GM18951 (cell line): Measurements from ENCODE around the gene UBE2D2.

Experiments used
- POLR2A ChIP-seq: IDR thresholded peaks from 4 replicates; pipeline ENCODE4 v1.6.1; 2011; ENCODE audit warnings: mild to moderate bottlenecking; ENCODE audit not compliant: insufficient read length, insufficient read depth; ENCODE audit errors: extremely low read depth
- in situ Hi-C: fragments of 300-500 bp; cut with MboI; formaldehyde crosslinking; loops from one replicate; pipeline ENCODE4 v1.12.0; 2022; ENCODE audit warnings: low sequenced_read_pairs, mixed read lengths, inconsistent platforms; ENCODE audit not compliant: unreplicated experiment

The UBE2D2 gene

DNA sequence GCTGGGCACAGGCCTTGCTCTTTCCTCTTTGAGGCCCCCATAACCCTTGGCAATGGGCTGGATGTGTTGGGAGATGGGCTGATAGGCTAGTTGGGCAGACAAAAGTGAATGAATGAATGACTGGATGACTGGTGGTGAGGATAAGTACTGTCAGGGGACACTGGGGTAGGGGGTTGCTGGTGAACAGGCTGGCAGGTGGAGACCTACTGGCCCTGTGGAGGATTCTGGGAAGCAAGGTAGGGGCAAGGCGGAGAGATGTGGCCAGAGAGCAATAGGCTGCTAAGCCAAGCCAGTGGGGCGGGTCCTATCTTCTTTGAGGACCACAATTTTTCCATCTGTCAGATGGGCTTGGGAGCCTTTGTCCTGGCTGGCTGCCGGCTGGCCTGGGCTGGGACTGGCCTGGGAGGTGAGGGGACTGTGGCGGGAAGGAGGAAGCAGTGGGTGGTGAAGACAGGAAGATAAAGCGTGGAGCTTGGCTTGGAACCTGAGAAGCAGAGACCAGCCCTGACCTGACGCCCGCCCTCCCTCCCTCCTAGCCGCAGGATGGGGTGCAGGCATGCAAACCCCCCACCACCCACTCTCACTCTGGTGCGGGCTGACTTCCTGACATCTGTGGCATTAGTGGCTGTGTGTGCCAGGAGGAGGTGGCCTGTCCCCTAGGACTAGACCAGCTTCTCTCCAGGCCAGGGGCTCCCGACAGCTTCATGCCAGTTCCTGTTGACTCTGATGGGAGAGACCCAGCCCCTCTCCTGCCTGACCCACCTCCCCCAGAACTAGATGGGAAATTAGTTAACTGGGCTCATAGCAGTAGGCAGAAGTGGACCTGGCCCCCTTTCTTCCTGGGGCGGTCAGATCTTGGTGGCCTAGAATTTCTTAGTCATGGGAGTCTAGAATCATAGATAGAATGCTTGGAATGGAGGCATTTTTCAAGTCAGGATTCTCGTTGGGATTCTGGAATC, 96.5 kb downstream of the UBE2D2 start:
- peak; percentile 38 for TF ChIP-seq POLR2A
- in situ Hi-C loops = no loop called here

DNA sequence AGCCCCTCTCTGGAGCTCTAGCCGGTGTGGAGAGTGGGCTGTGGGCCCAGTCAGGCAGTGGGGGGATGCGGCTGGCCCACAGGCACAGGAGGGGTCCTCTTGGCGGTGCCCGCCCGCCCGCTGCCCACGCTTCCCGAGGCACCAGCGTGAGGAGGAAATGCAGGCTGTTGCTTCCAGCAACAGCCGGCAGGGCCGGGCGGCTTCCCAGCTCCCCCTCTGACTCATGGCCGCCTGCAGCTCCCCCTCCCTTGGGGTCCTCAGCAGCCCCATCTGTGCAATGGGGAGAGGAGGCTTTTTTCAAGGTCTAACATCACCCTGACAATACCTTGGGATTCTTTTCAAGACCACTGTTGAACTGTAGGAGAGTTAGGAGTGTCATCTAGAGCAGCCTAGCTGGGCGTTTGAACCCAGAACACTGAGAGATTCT, 97.4 kb downstream of the UBE2D2 start:
- in situ Hi-C loops = no loop called here
- TF ChIP-seq POLR2A = no peak

DNA sequence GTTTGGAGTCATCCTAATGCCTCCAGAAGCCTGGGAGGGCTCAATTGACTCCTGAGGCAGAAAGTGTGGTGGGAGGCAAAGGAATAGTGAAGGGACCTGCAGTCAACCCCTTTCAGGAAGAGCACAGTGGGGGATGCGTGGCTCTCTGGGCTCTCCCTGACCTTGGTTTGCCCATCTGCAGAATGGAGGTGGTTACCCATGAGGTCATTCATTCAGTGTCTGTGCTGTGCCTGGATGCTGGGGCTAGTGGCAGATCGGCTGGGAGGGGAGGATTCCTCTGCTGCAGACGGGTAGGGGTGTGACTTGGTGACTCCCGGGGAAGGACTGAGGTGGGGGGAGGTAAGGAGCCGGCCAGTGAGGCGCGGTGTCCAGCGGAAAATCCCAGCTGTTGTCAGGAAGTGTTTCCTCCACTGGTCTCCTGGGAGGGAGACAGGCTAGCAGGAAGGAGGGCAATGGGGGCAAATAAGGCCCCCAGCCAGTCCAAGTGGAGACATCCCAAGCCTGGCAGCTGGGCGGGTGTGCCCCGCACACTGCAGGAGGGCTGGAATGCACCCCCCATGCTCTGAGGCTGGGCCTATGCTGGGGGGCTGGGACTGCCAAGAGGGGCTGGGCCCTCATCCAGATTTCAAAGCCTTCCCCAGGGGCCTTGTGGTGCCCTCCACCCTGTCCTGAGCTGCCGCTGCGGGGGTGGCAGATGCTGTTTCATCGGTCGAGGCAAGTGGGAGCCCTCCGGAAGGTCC, 98.0 kb downstream of the UBE2D2 start:
- TF ChIP-seq POLR2A = no peak
- in situ Hi-C loops = no loop called here

DNA sequence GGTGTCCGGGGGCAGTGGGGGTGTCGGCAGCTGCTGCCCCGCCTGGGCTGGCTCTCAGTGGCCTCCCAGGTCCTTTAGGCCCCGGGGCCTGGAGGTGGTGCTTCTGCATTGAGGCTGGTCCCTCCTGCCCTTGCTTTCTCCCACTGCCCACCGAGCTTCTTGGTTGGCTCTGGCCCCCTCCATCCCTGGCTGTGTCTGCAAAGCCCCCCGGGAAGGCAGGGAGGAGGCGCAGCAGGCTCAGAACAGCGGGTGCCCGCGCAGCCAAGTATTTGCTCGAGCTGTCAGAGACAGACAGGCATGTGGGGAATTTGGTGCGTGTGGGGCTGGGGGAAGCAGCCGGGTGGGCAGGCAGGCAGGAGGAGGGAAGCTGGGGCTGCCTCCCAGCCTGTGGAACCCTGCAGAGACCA, 98.6 kb downstream of the UBE2D2 start:
- in situ Hi-C loops = no loop called here
- TF ChIP-seq POLR2A = no peak

DNA sequence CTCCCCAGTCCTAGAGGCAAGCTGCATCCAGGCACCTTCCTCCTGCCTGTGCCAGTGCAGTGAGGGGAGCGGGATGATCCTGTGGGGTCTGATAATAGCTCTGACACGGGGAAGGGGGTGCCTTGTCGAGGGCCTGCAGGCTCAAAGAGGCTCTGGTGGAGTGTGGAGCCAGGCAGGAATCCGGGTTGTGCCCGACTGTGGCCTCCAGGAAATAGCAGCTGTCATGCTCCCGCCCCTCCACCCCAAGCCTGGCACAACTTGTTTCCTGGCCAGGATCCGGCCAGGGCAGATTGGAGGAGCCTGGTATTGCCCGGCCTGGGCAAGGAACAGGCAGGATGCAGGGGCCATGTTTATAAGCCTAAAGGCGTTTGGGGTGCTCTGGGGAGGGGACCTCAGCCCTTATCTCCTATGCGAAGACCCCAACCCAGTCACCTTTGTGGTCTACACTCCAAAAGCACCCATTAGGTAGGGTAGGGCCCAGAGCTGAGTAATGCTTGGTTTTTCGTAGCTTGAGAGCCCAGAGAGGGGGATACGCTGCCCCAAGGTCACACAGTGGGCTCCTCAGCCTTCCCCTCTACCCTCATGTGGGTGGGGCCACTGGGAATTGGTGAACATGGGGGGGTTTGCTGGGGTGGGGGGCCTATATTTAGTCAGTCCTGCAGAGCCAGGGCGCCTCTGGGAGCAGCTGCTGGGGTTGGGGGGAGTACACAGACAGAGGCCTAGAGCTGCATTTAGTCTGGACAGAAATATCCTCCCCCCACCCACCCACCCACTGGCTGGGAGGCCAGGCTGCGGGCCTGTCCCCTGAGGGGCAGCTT, 99.2 kb downstream of the UBE2D2 start:
- peak; percentile 21 for TF ChIP-seq POLR2A
- in situ Hi-C loops = no loop called here

DNA sequence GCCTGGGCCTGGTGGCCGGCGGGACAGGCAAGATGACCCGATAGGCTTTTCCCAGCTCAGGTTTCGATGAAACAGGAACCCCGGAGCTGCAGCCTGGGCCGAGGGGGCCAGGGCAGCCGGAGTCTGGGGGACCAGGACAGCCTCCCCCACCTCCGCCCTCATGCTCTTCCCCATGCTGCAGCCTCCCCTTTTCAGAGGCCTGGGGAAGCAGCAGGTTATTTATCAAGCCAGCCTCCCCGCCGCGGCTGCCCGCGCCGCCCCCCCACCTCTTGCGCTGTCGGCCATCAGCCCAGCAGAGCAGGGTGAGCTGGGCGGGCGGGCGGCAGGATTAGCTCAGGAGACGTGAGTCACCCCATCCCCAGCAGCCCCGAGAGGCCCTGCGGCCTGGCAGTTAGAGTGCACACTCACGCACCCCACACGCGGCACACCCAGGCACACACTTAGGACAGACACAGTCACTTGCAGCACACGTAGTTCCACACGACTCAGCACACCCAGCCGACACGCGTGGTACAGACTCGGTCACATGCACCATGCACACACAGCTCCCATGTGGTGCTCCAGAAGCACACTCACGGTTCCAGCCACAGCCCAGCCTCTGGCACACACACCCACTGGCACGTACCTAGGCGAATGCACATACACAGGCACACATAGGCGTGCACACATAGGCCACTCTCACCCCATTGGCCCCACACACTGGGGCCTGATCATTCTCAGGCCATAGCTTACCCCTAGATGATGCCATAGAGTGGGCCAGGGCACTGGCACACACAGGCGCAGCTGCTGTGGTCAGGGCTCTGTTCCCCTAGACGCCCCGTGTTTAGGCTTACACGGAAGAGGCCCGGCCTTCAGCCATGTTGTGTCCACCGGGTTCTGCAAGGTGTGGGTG, 100.0 kb downstream of the UBE2D2 start:
- in situ Hi-C loops = no loop called here
- TF ChIP-seq POLR2A = peak; percentile 27

DNA sequence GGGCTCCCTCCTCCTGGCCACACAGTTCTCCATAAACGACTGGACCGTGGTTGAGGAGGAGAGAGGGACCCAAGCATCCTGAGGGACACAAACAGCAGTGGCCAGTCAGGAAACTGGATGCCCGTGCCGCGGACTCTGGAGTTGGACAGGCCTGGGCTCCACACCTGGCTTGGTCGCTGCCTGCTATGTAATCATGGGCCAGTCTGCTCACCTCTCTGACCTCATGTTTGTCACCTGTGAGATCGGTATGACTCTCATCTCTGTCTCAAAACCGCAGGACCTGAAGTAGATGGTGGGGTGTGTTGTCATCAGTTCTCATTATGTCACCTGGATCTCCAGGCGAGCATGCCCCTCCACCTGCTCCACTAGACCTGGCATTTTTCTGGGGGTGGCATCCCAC, 101.5 kb downstream of the UBE2D2 start:
- in situ Hi-C loops = no loop called here
- TF ChIP-seq POLR2A = no peak

DNA sequence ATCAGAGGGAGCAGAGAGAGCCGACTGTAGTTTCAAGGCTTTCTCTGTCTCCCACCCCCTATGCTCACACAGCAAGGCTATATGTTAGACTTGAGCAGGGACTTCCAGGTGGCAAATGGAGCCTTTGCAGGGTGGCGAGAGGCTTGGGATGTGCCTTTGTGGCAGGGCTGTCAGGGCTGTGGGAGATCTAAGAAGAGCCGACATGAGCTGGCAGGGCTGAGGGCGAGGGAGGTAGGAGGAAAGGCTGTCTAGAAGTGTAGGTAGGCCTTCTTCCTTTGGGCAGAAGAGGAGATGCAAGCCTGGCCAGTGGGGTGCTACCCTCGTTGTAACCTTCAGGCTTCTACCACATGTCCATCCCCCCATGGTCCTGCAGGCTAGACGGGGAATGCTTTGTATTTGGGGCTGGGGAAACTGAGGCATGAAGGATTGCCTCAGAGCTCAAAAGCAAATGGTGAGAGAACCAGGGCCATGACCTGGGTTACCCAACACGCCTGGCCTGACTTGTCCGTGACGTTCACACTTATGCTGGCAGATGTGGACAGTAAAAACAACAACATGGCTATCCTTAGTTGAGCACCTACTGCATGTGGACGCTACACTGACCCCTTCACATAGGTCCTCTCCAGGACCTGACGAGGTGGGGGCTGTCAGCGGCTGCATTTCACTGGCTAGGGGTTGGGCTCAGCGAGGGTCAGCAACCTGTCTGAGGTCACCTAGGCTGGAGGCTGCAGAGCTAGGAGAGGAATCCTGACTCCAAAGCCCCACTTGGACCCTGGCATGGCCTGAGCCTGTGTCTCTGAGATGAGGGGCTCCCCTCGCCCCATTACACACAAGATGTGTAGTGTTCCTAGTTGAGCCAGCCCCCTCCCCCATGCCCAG, 102.3 kb downstream of the UBE2D2 start:
- TF ChIP-seq POLR2A = no peak
- in situ Hi-C loops = no loop called here

DNA sequence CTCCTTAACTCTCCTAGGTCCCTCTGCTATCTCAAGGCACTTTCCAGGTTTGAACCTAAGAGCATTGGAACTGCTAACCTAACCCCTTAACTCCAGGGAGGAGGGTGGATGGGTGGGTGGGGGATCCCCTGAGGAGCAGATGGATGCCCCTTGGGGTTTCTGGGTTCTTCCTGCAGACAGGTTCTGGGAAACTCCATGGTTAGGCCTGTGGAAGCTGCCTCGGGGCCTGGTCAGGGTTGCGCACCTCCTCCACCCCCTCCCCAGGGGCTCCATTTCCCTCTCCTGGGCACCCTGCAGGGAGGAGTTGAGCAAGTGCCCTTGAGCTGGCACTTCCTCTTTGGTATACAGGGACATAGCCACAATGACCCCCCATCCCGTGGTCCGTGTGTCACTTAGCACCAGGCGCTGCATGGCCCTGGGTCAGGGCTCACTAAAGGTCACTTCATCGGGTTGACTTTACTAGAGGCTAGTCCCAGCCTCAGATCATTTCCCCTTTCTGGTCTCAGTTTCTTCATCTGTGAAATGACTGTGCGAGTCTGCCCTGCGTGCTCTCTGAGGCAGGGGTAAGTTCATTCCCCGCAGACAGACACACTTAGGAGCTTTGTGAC, 103.1 kb downstream of the UBE2D2 start:
- no peak for TF ChIP-seq POLR2A
- in situ Hi-C loops = no loop called here

DNA sequence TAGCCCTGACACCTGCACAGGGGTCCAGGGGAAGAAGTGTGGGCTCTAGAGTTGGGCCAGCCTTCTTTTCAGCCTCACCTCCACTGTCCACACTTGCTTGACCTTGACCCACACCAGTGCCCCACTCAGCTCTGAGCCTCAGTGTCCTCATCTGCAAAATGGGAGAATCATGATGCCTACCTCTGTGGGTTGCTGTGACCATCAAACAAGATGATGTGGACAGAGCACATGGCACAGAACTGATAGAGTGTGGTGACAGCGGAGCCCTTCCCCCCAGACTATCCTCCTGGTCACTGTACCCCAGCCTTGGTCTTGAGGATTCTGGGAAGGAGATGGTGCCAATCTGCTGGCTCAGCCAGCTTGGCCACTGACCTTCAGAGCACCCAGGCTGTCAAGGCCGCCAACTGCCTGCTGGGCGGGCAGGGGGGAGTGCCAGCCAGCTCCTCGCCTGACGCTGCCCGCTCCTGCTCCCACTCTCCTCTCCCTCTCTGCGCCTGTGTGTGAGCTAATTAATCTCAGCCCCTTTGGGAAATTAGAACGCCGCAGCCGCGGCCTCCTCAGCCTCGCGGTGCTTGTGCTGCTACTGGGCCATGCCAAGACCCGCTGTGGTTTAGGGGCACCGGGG, 103.7 kb downstream of the UBE2D2 start:
- in situ Hi-C loops = no loop called here
- peak; percentile 1 for TF ChIP-seq POLR2A
